Keratinocyte (primary cell): ENCODE measurements around the gene KCNJ12. TPM values are rescaled to one million over a fixed set of nuclear protein-coding genes. Genes with fewer than 3 reads are reported as not detected.
"Not testable (repeated sequence)": the region's sequence is repeated elsewhere in the genome, so short reads cannot be mapped to it uniquely, and the experiment has no call there.

Experiments
- DNase-seq: peaks from one replicate; pipeline ENCODE4 v3.0.0-alpha.2; 2011; ENCODE audit warnings: low read depth, missing footprints, low spot score
- FAIRE-seq: peaks from 2 replicates; lab custom pipeline; 2011; peaks lifted over from hg19 to GRCh38; lab: Jason Lieb, UNC
- H2AFZ ChIP-seq: 2 replicates; pipeline ENCODE4 v1.6.0; 2012; ENCODE audit warnings: low read length, control low read depth, inconsistent platforms; ENCODE audit not compliant: control insufficient read depth
- H3K27ac ChIP-seq: 2 replicates; pipeline ENCODE4 v1.5.1; 2011; ENCODE audit warnings: low read length; ENCODE audit not compliant: control insufficient read depth, insufficient read depth
- H3K27me3 ChIP-seq: 3 replicates; pipeline ENCODE4 v1.6.0; 2011; ENCODE audit warnings: low read length; ENCODE audit not compliant: control insufficient read depth, insufficient read depth; ENCODE audit errors: extremely low read depth
- H3K36me3 ChIP-seq, 2 experiments: 2 replicates in 1 of 2; 3 replicates in 1 of 2; pipeline ENCODE4 v1.5.1; 2011; ENCODE audit warnings: low read length in 2 of 2, mild to moderate bottlenecking in 1 of 2; ENCODE audit not compliant: control insufficient read depth in 2 of 2, insufficient read depth in 2 of 2; ENCODE audit errors: extremely low read depth in 1 of 2
- H3K4me1 ChIP-seq: 3 replicates; pipeline ENCODE4 v1.5.1; 2011; ENCODE audit warnings: low read length; ENCODE audit not compliant: control insufficient read depth, insufficient read depth; ENCODE audit errors: extremely low read depth
- H3K4me2 ChIP-seq: 3 replicates; pipeline ENCODE4 v1.6.0; 2011; ENCODE audit warnings: low read depth, low read length; ENCODE audit not compliant: control insufficient read depth, insufficient read depth; ENCODE audit errors: extremely low read depth
- H3K4me3 ChIP-seq, 3 experiments: fragments of 200-600 bp in 1 of 3; sonication (generic) in 1 of 3; 2 replicates in 2 of 3; 3 replicates in 1 of 3; pipeline ENCODE4 v1.5.1; 2011 to 2016; ENCODE audit warnings: low read length in 3 of 3, mild to moderate bottlenecking in 3 of 3, control low read depth in 2 of 3, inconsistent platforms in 1 of 3, low read depth in 1 of 3, mixed read lengths in 1 of 3, mixed run types in 1 of 3, moderate library complexity in 1 of 3; ENCODE audit not compliant: control insufficient read depth in 2 of 3, insufficient read depth in 2 of 3; ENCODE audit errors: extremely low read depth in 1 of 3
- H3K79me2 ChIP-seq: 2 replicates; pipeline ENCODE4 v1.6.0; 2012; ENCODE audit warnings: low read length; ENCODE audit not compliant: control insufficient read depth, insufficient read depth
- H3K9ac ChIP-seq: 3 replicates; pipeline ENCODE4 v1.6.0; 2011; ENCODE audit warnings: low read length; ENCODE audit not compliant: control insufficient read depth, insufficient read depth; ENCODE audit errors: extremely low read depth
- H3K9me1 ChIP-seq: 3 replicates; pipeline ENCODE4 v1.6.0; 2011; ENCODE audit warnings: low read length; ENCODE audit not compliant: control insufficient read depth, insufficient read depth; ENCODE audit errors: extremely low read depth
- H3K9me3 ChIP-seq: 2 replicates; pipeline ENCODE4 v1.5.1; 2012; ENCODE audit warnings: low read depth, low read length; ENCODE audit not compliant: control insufficient read depth
- H4K20me1 ChIP-seq: 3 replicates; pipeline ENCODE4 v1.6.0; 2011; ENCODE audit warnings: low read length; ENCODE audit not compliant: control insufficient read depth, insufficient read depth; ENCODE audit errors: extremely low read depth
- dilution Hi-C: fragments of 300-500 bp; cut with MboI; formaldehyde crosslinking; loops from one replicate; pipeline ENCODE4 v1.7.0; 2020; ENCODE audit warnings: low sequenced_read_pairs; ENCODE audit not compliant: extremely low pct_ligation_motif_present
- polyA plus RNA-seq, 5 experiments: library from polyadenylated mRNA; depleted of rRNA in 3 of 5; stranded (reverse) in 3 of 5; stranded (forward) in 1 of 5; unstranded in 1 of 5; fragments of >200 nt; gene quantifications; 1 replicate in 1 of 5; 2 replicates in 3 of 5; 3 replicates in 1 of 5; pipeline versions ENCODE4 v1.2.1 to v1.2.3, GENCODE V29; 2011 to 2012; ENCODE audit warnings: missing spikeins in 2 of 5, low read depth in 1 of 5, low replicate concordance in 1 of 5

Gene KCNJ12
- polyA plus RNA-seq, 1 donor (not counting 4 experiments of a cell fraction or from before 2014, with no cell fraction given) = 0.04 TPM

DNA sequence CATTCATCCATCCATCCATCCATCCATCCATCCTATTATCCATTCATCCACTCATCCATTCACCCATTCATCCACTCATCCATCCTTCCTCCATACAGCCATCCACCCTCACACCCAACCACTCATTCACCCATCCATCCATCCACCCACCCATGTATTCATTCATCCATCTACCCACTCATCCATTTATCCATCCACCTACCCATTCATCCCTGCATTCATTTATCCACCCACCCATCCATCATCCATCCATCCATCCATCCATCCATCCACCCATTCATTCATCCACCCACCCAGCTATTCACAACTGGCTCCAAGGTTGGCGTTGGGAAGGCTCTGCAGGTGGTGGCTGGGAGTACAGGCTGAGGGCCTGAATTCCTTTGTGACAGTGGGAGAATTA lies 31.6 kb downstream of the KCNJ12 start:
- not testable (repeated sequence) for H3K79me2 ChIP-seq, H3K4me1 ChIP-seq, H3K4me3 ChIP-seq, H3K4me2 ChIP-seq, H3K36me3 ChIP-seq, H3K27me3 ChIP-seq, H3K9me3 ChIP-seq, H3K9ac ChIP-seq, H3K9me1 ChIP-seq, DNase-seq, H3K27ac ChIP-seq, H2AFZ ChIP-seq, FAIRE-seq, H4K20me1 ChIP-seq
- dilution Hi-C loops = loop anchor here (25.0 kb wide), 1 partner anchor 280 kb away; the partner anchor contains the start of gene KCNJ18

DNA sequence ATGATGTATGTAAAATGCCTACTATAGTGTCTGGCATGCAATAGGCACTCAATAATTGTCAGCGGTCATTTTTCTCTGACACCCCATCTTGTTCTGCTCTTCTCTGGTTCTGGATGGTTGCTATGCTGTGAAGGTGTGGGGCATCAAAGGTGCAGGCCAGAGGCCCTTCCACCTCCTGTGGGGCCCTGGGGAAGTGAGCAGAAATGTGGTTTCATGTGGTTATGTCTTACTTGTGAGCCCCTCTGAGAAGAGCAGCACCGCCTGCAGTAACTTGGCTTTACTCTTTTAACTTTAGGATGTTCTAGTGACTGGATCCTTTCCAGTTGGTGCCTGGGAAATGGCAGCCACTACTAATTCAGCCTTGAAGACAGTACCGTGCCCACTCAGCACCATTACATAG lies 32.1 kb downstream of the KCNJ12 start:
- H3K36me3 ChIP-seq, H3K27me3 ChIP-seq, H3K9me3 ChIP-seq, H3K9ac ChIP-seq, H3K9me1 ChIP-seq, H3K4me3 ChIP-seq, H3K27ac ChIP-seq, H3K4me2 ChIP-seq, DNase-seq, H3K79me2 ChIP-seq, H4K20me1 ChIP-seq, H2AFZ ChIP-seq, FAIRE-seq, H3K4me1 ChIP-seq: not testable (repeated sequence)
- dilution Hi-C loops = loop anchor here (25.0 kb wide), 1 partner anchor 279 kb away; the partner anchor contains the start of gene KCNJ18

DNA sequence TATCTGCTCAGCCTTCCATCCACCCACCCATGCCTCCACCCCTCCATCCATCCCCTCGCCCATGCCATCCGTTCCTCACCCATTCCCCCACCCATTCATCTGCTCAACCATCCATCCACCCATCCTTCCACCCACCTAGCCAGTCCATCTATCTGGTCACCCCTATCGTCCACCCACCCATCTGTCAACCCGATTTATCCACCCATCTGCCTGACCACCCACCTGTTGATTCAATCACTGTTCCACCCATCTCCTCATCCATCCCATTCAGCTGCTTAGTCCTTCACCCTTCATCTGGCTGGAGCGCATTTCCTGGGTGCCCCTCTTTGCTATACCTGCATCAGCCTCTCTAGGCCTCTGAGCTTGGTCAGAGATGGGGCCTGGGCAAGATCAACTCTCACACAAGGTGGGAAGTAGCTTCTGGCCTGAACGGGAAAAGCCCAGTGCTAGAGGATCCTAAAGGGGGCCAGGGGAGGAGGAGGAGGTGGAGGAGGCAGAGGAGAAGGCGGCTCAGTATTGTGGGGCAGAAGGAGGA lies 32.7 kb downstream of the KCNJ12 start:
- FAIRE-seq, H3K79me2 ChIP-seq, H3K9ac ChIP-seq, H3K9me1 ChIP-seq, H3K4me2 ChIP-seq, H3K4me3 ChIP-seq, H2AFZ ChIP-seq, H3K27ac ChIP-seq, DNase-seq, H3K27me3 ChIP-seq, H3K4me1 ChIP-seq, H3K9me3 ChIP-seq, H3K36me3 ChIP-seq, H4K20me1 ChIP-seq: not testable (repeated sequence)
- dilution Hi-C loops = loop anchor here (25.0 kb wide), 1 partner anchor 278 kb away; the partner anchor contains the start of gene KCNJ18

DNA sequence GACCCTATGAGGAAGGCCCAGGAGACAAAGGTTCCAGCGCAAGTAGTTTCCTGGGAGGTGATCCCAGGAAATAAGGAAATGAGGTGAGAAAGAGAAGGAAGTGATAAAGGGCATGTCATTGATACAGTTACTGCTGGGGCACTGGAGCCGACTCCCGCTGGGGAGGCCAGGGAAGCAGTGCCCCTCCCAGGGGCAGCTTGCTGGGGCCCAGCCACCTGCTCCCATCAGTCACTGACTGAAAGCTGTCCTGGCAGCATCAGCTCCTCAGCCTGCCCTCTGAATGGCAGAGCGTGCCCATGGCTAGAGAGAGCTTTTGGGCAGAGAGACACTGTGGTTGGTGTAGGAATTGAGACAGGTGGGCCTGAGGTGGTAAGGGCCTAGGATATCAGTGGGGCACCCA lies 33.2 kb downstream of the KCNJ12 start:
- H3K27me3 ChIP-seq, H3K9ac ChIP-seq, H2AFZ ChIP-seq, H3K4me2 ChIP-seq, H3K36me3 ChIP-seq, FAIRE-seq, H4K20me1 ChIP-seq, H3K79me2 ChIP-seq, H3K4me3 ChIP-seq, DNase-seq, H3K9me3 ChIP-seq, H3K9me1 ChIP-seq, H3K4me1 ChIP-seq, H3K27ac ChIP-seq: not testable (repeated sequence)
- dilution Hi-C loops = loop anchor here (25.0 kb wide), 1 partner anchor 278 kb away; the partner anchor contains the start of gene KCNJ18

DNA sequence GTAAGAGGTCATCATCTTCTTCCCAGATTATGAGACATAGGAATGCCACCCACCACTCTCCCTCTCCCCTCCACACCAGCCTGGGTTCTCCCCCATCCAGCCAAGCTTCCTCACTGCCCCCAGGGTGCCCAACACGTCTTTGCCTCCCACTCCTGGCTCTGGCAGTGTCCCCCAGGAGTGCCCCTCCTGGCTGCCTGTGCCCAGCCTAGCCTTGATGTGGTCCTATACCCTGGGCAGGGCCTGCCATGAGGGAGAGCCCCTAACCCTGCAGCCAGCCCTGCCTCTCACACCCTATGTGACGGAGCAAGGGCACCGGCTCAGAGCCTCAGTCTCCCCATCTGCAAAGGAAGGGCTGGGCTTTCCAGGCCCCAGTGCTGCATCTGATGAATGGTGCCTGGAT lies 33.8 kb downstream of the KCNJ12 start:
- H3K27ac ChIP-seq = not testable (repeated sequence)

More for the DNA sequence above, 33.8 kb downstream of the KCNJ12 start:
- DNase-seq, H3K9me3 ChIP-seq, H2AFZ ChIP-seq, H3K9ac ChIP-seq, H3K4me1 ChIP-seq, H3K4me3 ChIP-seq, H3K27me3 ChIP-seq, H3K36me3 ChIP-seq, H3K4me2 ChIP-seq, FAIRE-seq, H3K9me1 ChIP-seq, H3K79me2 ChIP-seq, H4K20me1 ChIP-seq: not testable (repeated sequence)
- dilution Hi-C loops = loop anchor here (25.0 kb wide), 1 partner anchor 277 kb away; the partner anchor contains the start of gene KCNJ18
